Smooth muscle cell (in vitro differentiated cells): ENCODE results near the gene FCN2. TPM values are rescaled to one million over a fixed set of nuclear protein-coding genes. Genes with fewer than 3 reads are reported as not detected.

Experiments used
- DNase-seq: peaks from one replicate; lab custom pipeline; 2025; ENCODE audit not compliant: unreplicated experiment; lab: John Stamatoyannopoulos, UW
- H2AFZ ChIP-seq: fragments of 200-600 bp; sonication (generic); 2 replicates; pipeline ENCODE4 v1.6.0; 2016; ENCODE audit warnings: antibody characterized with exemption, low read depth, mild to moderate bottlenecking
- H3F3A ChIP-seq: fragments of 200-600 bp; sonication (generic); 2 replicates; pipeline ENCODE4 v1.6.0; 2017; ENCODE audit warnings: antibody characterized with exemption, low read depth
- H3K27ac ChIP-seq: fragments of 200-600 bp; sonication (generic); 2 replicates; pipeline ENCODE4 v1.5.1; 2016; ENCODE audit warnings: low read depth, mild to moderate bottlenecking
- H3K27me3 ChIP-seq: fragments of 200-600 bp; sonication (generic); 2 replicates; pipeline ENCODE4 v1.6.1; 2016; ENCODE audit warnings: low read depth, mild to moderate bottlenecking
- H3K36me3 ChIP-seq: fragments of 200-600 bp; sonication (generic); 2 replicates; pipeline ENCODE4 v1.5.1; 2016; ENCODE audit warnings: low read depth
- H3K4me1 ChIP-seq: fragments of 200-600 bp; sonication (generic); 2 replicates; pipeline ENCODE4 v1.5.1; 2016; ENCODE audit warnings: low read depth
- H3K4me2 ChIP-seq: fragments of 200-600 bp; sonication (generic); 2 replicates; pipeline ENCODE4 v1.6.0; 2016; ENCODE audit warnings: mild to moderate bottlenecking
- H3K4me3 ChIP-seq: fragments of 200-600 bp; sonication (generic); 2 replicates; pipeline ENCODE4 v1.5.1; 2016; ENCODE audit warnings: mild to moderate bottlenecking
- H3K79me2 ChIP-seq: fragments of 200-600 bp; sonication (generic); 2 replicates; pipeline ENCODE4 v1.6.0; 2016; ENCODE audit warnings: low read depth, mild to moderate bottlenecking
- H3K9ac ChIP-seq: fragments of 200-600 bp; sonication (generic); 2 replicates; pipeline ENCODE4 v1.6.0; 2016; ENCODE audit warnings: low read depth
- H3K9me3 ChIP-seq: fragments of 200-600 bp; sonication (generic); replicated peaks from 2 replicates; pipeline ENCODE4 v1.5.1; 2016; ENCODE audit warnings: low read depth
- H4K20me1 ChIP-seq: fragments of 200-600 bp; sonication (generic); 2 replicates; pipeline ENCODE4 v1.6.0; 2016; ENCODE audit warnings: low read depth
- CTCF ChIP-seq: fragments of 200-600 bp; sonication (generic); IDR thresholded peaks from 2 replicates; pipeline ENCODE4 v1.5.1; 2017; ENCODE audit warnings: borderline replicate concordance, mild to moderate bottlenecking, antibody characterized with exemption; ENCODE audit not compliant: insufficient read depth, poor library complexity, severe bottlenecking
- WGBS: methylation state at CpG from one replicate; pipeline ENCODE4 v1.1.7; 2016; ENCODE audit warnings: low lambda C conversion rate; 5-methylcytosine and 5-hydroxymethylcytosine counted together
- polyA plus RNA-seq: library from polyadenylated mRNA; unstranded; fragments of >200 nt; fragmentation: Nextera tagmentation; extraction: Ambion mirVana; gene quantifications from 2 replicates; pipeline ENCODE4 v1.2.1, GENCODE V29; 2016
- total RNA-seq: library from RNA; depleted of rRNA; stranded (reverse); fragments of >200 nt; gene quantifications from 2 replicates; pipeline ENCODE4 v1.2.3, GENCODE V29; 2014

Gene FCN2
- total and polyA plus RNA-seq, 2 experiments from 2014 or later = not detected

GRCh38 chr9:134887686-134888602 lies 7.3 kb downstream of the FCN2 start:
- TF ChIP-seq CTCF = no peak
- Histone ChIP-seq H3F3A (no peaks in the 10 kb centered on the region), H3K4me3 (no peak overlapping the region), H3K27me3 (no peaks in the 10 kb centered on the region), H3K9ac (no peak overlapping the region), H3K9me3 (no peaks in the 10 kb centered on the region), H3K79me2 (no peaks in the 10 kb centered on the region), H3K4me2 (no peak overlapping the region), H3K4me1 (no peaks in the 10 kb centered on the region), H4K20me1 (no peaks in the 10 kb centered on the region), H2AFZ (no peak overlapping the region), H3K36me3 (no peaks in the 10 kb centered on the region), H3K27ac (no peak overlapping the region)
- no peak for DNase-seq
- WGBS = 91% methylated on average over 27 of the region's 27 CpGs

GRCh38 chr9:134888603-134889190 lies 8.1 kb downstream of the FCN2 start:
- TF ChIP-seq CTCF = no peak
- WGBS = 90% methylated on average over 14 of the region's 14 CpGs
- H2AFZ ChIP-seq = no peak overlapping the region

GRCh38 chr9:134889386-134890154 lies 9.0 kb downstream of the FCN2 start:
- no peak for TF ChIP-seq CTCF
- no peaks in the 10 kb centered on the region for H4K20me1 ChIP-seq
- no peak overlapping the region for H3K27ac ChIP-seq
- H3K9ac ChIP-seq = no peak overlapping the region
- WGBS = 96% methylated on average over 10 of the region's 10 CpGs
- H3K4me2 ChIP-seq = no peak overlapping the region
- no peaks in the 10 kb centered on the region for H3K36me3 ChIP-seq
- no peaks in the 10 kb centered on the region for H3F3A ChIP-seq
- H3K27me3 ChIP-seq = no peaks in the 10 kb centered on the region
- DNase-seq = no peak
- no peaks in the 10 kb centered on the region for H3K9me3 ChIP-seq
- no peaks in the 10 kb centered on the region for H3K79me2 ChIP-seq
- no peaks in the 10 kb centered on the region for H3K4me1 ChIP-seq
- no peak overlapping the region for H2AFZ ChIP-seq
- H3K4me3 ChIP-seq = no peak overlapping the region

More at GRCh38 chr9:134888603-134889190, 8.1 kb downstream of the FCN2 start:
- no peaks in the 10 kb centered on the region for H3K27me3 ChIP-seq
- H4K20me1 ChIP-seq = no peaks in the 10 kb centered on the region
- no peaks in the 10 kb centered on the region for H3K36me3 ChIP-seq
- no peaks in the 10 kb centered on the region for H3K4me1 ChIP-seq
- H3K9ac ChIP-seq = no peak overlapping the region
- H3K79me2 ChIP-seq = no peaks in the 10 kb centered on the region
- no peak overlapping the region for H3K4me3 ChIP-seq
- no peaks in the 10 kb centered on the region for H3F3A ChIP-seq
- DNase-seq = no peak
- no peak overlapping the region for H3K27ac ChIP-seq
- no peaks in the 10 kb centered on the region for H3K9me3 ChIP-seq
- H3K4me2 ChIP-seq = no peak overlapping the region
